OCI-LY3 (cell line): ENCODE data around the gene FAT3.

Experiments
- EZH2phosphoT487 ChIP-seq: fragments of 200-600 bp; shearing (Covaris generic); IDR thresholded peaks from 2 replicates; pipeline ENCODE4 v1.6.1; 2018; ENCODE audit warnings: antibody characterized with exemption, mixed run types, low read depth
- TF ChIP-seq, protein P1 (sequence below): fragments of 200-600, 300-600 bp; sonication (generic); IDR thresholded peaks from 2 replicates; pipeline ENCODE4 v1.5.1; 2014; ENCODE audit warnings: antibody characterized with exemption, low read length, low read depth

- TF ChIP-seq, protein P1, sequence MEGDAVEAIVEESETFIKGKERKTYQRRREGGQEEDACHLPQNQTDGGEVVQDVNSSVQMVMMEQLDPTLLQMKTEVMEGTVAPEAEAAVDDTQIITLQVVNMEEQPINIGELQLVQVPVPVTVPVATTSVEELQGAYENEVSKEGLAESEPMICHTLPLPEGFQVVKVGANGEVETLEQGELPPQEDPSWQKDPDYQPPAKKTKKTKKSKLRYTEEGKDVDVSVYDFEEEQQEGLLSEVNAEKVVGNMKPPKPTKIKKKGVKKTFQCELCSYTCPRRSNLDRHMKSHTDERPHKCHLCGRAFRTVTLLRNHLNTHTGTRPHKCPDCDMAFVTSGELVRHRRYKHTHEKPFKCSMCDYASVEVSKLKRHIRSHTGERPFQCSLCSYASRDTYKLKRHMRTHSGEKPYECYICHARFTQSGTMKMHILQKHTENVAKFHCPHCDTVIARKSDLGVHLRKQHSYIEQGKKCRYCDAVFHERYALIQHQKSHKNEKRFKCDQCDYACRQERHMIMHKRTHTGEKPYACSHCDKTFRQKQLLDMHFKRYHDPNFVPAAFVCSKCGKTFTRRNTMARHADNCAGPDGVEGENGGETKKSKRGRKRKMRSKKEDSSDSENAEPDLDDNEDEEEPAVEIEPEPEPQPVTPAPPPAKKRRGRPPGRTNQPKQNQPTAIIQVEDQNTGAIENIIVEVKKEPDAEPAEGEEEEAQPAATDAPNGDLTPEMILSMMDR = no peak
- TF ChIP-seq EZH2phosphoT487 = no peak
Measured at GRCh38 chr11:92212530-92212929, 12.1 kb upstream of the FAT3 start.
